Measurements from ENCODE around the gene CFAP97D2.
"Not testable (repeated sequence)": the region's sequence is repeated elsewhere in the genome, so short reads cannot be mapped to it uniquely, and the experiment has no call there.

Gene CFAP97D2

GRCh38 chr13:114185182-114185971 is 6.3 kb downstream of the CFAP97D2 start:
- Histone ChIP-seq H3K4me3 (no peak overlapping the region), H3K27ac (no peak overlapping the region), H3K36me3 (peaks cover 15% of the 10 kb centered on the region; the same call in 1 of the 2 replicates), H4K20me1 (no peaks in the 10 kb centered on the region), H3K9ac (no peak overlapping the region), H3K4me2 (no peak overlapping the region), H3K27me3 (no peaks in the 10 kb centered on the region), H3K4me1 (peaks cover 11% of the 10 kb centered on the region), H3K9me3 (peaks cover 32% of the 10 kb centered on the region)
- no peak for TF ChIP-seq Cebpa-rat (IDR thresholded peaks at IDR 0.05)

- Histone ChIP-seq H3K36me3 (no peaks in the 10 kb centered on the region), H3K27ac (no peak overlapping the region), H3K4me1 (no peaks in the 10 kb centered on the region), H3K9me3 (peaks cover 26% of the 10 kb centered on the region), H3K9ac (no peak overlapping the region), H4K20me1 (no peaks in the 10 kb centered on the region), H3K27me3 (no peaks in the 10 kb centered on the region), H3K4me2 (no peak overlapping the region), H3K4me3 (no peak overlapping the region)
- TF ChIP-seq Cebpa-rat (IDR thresholded peaks at IDR 0.05): no peak
These were observed 15.8 kb downstream of the CFAP97D2 start for GRCh38 chr13:114194853-114195252.

GRCh38 chr13:114196629-114197028 is 17.6 kb downstream of the CFAP97D2 start:
- no peak overlapping the region for H3K9ac ChIP-seq
- H3K4me3 ChIP-seq: no peak overlapping the region
- TF ChIP-seq Cebpa-rat (IDR thresholded peaks at IDR 0.05): no peak
- no peaks in the 10 kb centered on the region for H3K4me1 ChIP-seq
- no peak overlapping the region for H3K4me2 ChIP-seq
- H4K20me1 ChIP-seq: no peaks in the 10 kb centered on the region
- H3K27ac ChIP-seq: no peak overlapping the region
- H3K9me3 ChIP-seq: peaks cover 38% of the 10 kb centered on the region
- no peaks in the 10 kb centered on the region for H3K36me3 ChIP-seq
- no peaks in the 10 kb centered on the region for H3K27me3 ChIP-seq

- H3K4me3 ChIP-seq: peak overlapping the region; percentile 31; the same call in 1 of the 2 replicates
- no peaks in the 10 kb centered on the region for H4K20me1 ChIP-seq
- H3K27me3 ChIP-seq: no peaks in the 10 kb centered on the region
- peaks cover 3% of the 10 kb centered on the region; the same call in 1 of the 2 replicates for H3K4me1 ChIP-seq
- no peak overlapping the region for H3K27ac ChIP-seq
- no peak overlapping the region for H3K9ac ChIP-seq
- no peaks in the 10 kb centered on the region for H3K36me3 ChIP-seq
- H3K4me2 ChIP-seq: no peak overlapping the region
- H3K9me3 ChIP-seq: peaks cover 41% of the 10 kb centered on the region
- no peak for TF ChIP-seq Cebpa-rat (IDR thresholded peaks at IDR 0.05)
These were observed 19.5 kb downstream of the CFAP97D2 start for GRCh38 chr13:114198556-114198955.

- not testable (repeated sequence) for H3K4me3 ChIP-seq, H3K4me2 ChIP-seq
These were observed 20.5 kb downstream of the CFAP97D2 start for GRCh38 chr13:114199526-114199925.

GRCh38 chr13:114199954-114200353 is 20.9 kb downstream of the CFAP97D2 start:
- H3K9me3 ChIP-seq: peaks cover 43% of the 10 kb centered on the region
- no peak overlapping the region for H3K4me2 ChIP-seq
- TF ChIP-seq Cebpa-rat (IDR thresholded peaks at IDR 0.05): no peak
- no peak overlapping the region for H3K9ac ChIP-seq
- H3K4me1 ChIP-seq: peaks cover 5% of the 10 kb centered on the region; the same call in 1 of the 2 replicates
- H3K36me3 ChIP-seq: no peaks in the 10 kb centered on the region
- no peaks in the 10 kb centered on the region for H4K20me1 ChIP-seq
- no peak overlapping the region for H3K4me3 ChIP-seq
- H3K27ac ChIP-seq: no peak overlapping the region
- H3K27me3 ChIP-seq: no peaks in the 10 kb centered on the region

More at GRCh38 chr13:114199526-114199925, 20.5 kb downstream of the CFAP97D2 start:
- peaks cover 43% of the 10 kb centered on the region for H3K9me3 ChIP-seq
- H4K20me1 ChIP-seq, H3K27ac ChIP-seq, H3K36me3 ChIP-seq, H3K4me1 ChIP-seq, H3K27me3 ChIP-seq, H3K9ac ChIP-seq: not testable (repeated sequence)

GRCh38 chr13:114200399-114200911 is 21.4 kb downstream of the CFAP97D2 start:
- Histone ChIP-seq H3K27me3 (no peaks in the 10 kb centered on the region), H3K9me3 (peaks cover 43% of the 10 kb centered on the region), H3K4me2 (no peak overlapping the region), H4K20me1 (no peaks in the 10 kb centered on the region), H3K4me3 (no peak overlapping the region), H3K9ac (no peak overlapping the region), H3K4me1 (peaks cover 5% of the 10 kb centered on the region; the same call in 1 of the 2 replicates), H3K27ac (no peak overlapping the region), H3K36me3 (no peaks in the 10 kb centered on the region)
- TF ChIP-seq Cebpa-rat (IDR thresholded peaks at IDR 0.05): no peak

- Histone ChIP-seq H4K20me1 (no peaks in the 10 kb centered on the region), H3K4me3 (no peak overlapping the region), H3K4me2 (no peak overlapping the region), H3K9ac (no peak overlapping the region), H3K4me1 (peaks cover 5% of the 10 kb centered on the region; the same call in 1 of the 2 replicates), H3K36me3 (no peaks in the 10 kb centered on the region), H3K27me3 (no peaks in the 10 kb centered on the region), H3K27ac (no peak overlapping the region), H3K9me3 (peaks cover 61% of the 10 kb centered on the region)
- no peak for TF ChIP-seq Cebpa-rat (IDR thresholded peaks at IDR 0.05)
These were observed 23.5 kb downstream of the CFAP97D2 start for GRCh38 chr13:114202581-114202980.

- H3K4me1 ChIP-seq: peaks cover 5% of the 10 kb centered on the region; the same call in 1 of the 2 replicates
- peaks cover 57% of the 10 kb centered on the region for H3K9me3 ChIP-seq
- H4K20me1 ChIP-seq: no peaks in the 10 kb centered on the region
- no peaks in the 10 kb centered on the region for H3K27me3 ChIP-seq
- H3K9ac ChIP-seq: no peak overlapping the region
- no peak overlapping the region for H3K27ac ChIP-seq
- H3K4me3 ChIP-seq: no peak overlapping the region
- H3K4me2 ChIP-seq: no peak overlapping the region
- no peak for TF ChIP-seq Cebpa-rat (IDR thresholded peaks at IDR 0.05)
- H3K36me3 ChIP-seq: no peaks in the 10 kb centered on the region
These were observed 24.5 kb downstream of the CFAP97D2 start for GRCh38 chr13:114203536-114203935.

- peaks cover 45% of the 10 kb centered on the region for H3K9me3 ChIP-seq
- H3K27ac ChIP-seq: no peak overlapping the region
- TF ChIP-seq Cebpa-rat (IDR thresholded peaks at IDR 0.05): no peak
- H3K27me3 ChIP-seq: no peaks in the 10 kb centered on the region
- no peak overlapping the region for H3K4me2 ChIP-seq
- H4K20me1 ChIP-seq: no peaks in the 10 kb centered on the region
- H3K9ac ChIP-seq: no peak overlapping the region
- peaks cover 5% of the 10 kb centered on the region; the same call in 1 of the 2 replicates for H3K4me1 ChIP-seq
- H3K4me3 ChIP-seq: no peak overlapping the region
- H3K36me3 ChIP-seq: no peaks in the 10 kb centered on the region
These were observed 25.8 kb downstream of the CFAP97D2 start for GRCh38 chr13:114204894-114205293.
